Measurements from ENCODE around the gene TIMP2. TPM values are rescaled to one million over a fixed set of nuclear protein-coding genes. Genes with fewer than 3 reads are reported as not detected.

Gene TIMP2
- total RNA-seq, 4 donors from 2014 or later = 172 to 315 (median 211) TPM

GRCh38 chr17:78919861-78920450 is 5.2 kb downstream of the TIMP2 start:
- no peaks in the 10 kb centered on the region for H3K36me3 ChIP-seq
- no peak overlapping the region for H3K4me3 ChIP-seq
- H3K4me1 ChIP-seq = peaks cover 0 to 96% (median 78%) of the 10 kb centered on the region in 3 donors
- no peaks in the 10 kb centered on the region for H3K27me3 ChIP-seq
- peak overlapping the region in 3 of 4 donors; percentile 98 to 100 (median 99) for H3K27ac ChIP-seq
- H3K9me3 ChIP-seq = no peaks in the 10 kb centered on the region
- ATAC-seq = no peak
- TF ChIP-seq POLR2AphosphoS5 (IDR thresholded peaks at IDR 0.05) (no peak), EP300 (IDR thresholded peaks at IDR 0.05) (no peak), POLR2A (IDR thresholded peaks at IDR 0.05) (no peak)
- TF ChIP-seq, protein P1, sequence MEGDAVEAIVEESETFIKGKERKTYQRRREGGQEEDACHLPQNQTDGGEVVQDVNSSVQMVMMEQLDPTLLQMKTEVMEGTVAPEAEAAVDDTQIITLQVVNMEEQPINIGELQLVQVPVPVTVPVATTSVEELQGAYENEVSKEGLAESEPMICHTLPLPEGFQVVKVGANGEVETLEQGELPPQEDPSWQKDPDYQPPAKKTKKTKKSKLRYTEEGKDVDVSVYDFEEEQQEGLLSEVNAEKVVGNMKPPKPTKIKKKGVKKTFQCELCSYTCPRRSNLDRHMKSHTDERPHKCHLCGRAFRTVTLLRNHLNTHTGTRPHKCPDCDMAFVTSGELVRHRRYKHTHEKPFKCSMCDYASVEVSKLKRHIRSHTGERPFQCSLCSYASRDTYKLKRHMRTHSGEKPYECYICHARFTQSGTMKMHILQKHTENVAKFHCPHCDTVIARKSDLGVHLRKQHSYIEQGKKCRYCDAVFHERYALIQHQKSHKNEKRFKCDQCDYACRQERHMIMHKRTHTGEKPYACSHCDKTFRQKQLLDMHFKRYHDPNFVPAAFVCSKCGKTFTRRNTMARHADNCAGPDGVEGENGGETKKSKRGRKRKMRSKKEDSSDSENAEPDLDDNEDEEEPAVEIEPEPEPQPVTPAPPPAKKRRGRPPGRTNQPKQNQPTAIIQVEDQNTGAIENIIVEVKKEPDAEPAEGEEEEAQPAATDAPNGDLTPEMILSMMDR (IDR thresholded peaks at IDR 0.05) = no peak
- 22 to 40% methylated on average over 4 to 14 of the region's 20 CpGs for WGBS, 2 donors (ENCODE audit: low coverage in 1 of 2)

DNA sequence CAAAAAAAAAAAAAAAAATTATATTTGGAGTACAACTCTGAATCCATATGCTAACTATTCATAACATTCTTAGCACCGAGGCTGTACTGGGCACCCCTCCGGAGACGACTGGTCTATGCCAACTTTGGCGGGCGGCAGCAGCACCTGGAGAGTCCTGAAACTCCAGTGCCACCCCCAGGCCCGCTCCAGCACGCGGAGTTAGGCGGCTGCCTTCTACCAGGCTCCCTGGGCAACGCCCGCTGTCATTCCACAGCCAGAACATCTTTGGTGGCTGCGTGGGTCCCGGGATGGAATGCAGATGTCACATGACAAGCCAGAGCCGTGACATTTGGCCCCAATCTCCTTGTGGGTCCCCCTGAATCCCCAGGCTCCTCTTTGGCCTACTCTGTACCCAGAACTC is 6.2 kb downstream of the TIMP2 start:
- Histone ChIP-seq H3K4me1 (peaks cover 0 to 100% (median 79%) of the 10 kb centered on the region in 3 donors), H3K4me3 (no peak overlapping the region), H3K27me3 (no peaks in the 10 kb centered on the region), H3K36me3 (no peaks in the 10 kb centered on the region), H3K9me3 (no peaks in the 10 kb centered on the region), H3K27ac (peak overlapping the region in 3 of 4 donors; percentile 66 to 100 (median 71))
- no peak for TF ChIP-seq POLR2AphosphoS5 (IDR thresholded peaks at IDR 0.05)
- no peak for TF ChIP-seq POLR2A (IDR thresholded peaks at IDR 0.05)
- no peak for TF ChIP-seq EP300 (IDR thresholded peaks at IDR 0.05)
- TF ChIP-seq, protein P1 (IDR thresholded peaks at IDR 0.05) = no peak
- ATAC-seq = no peak
- 0 to 45% methylated on average over 2 to 5 of the region's 14 CpGs for WGBS, 2 donors (ENCODE audit: low coverage in 1 of 2)

DNA sequence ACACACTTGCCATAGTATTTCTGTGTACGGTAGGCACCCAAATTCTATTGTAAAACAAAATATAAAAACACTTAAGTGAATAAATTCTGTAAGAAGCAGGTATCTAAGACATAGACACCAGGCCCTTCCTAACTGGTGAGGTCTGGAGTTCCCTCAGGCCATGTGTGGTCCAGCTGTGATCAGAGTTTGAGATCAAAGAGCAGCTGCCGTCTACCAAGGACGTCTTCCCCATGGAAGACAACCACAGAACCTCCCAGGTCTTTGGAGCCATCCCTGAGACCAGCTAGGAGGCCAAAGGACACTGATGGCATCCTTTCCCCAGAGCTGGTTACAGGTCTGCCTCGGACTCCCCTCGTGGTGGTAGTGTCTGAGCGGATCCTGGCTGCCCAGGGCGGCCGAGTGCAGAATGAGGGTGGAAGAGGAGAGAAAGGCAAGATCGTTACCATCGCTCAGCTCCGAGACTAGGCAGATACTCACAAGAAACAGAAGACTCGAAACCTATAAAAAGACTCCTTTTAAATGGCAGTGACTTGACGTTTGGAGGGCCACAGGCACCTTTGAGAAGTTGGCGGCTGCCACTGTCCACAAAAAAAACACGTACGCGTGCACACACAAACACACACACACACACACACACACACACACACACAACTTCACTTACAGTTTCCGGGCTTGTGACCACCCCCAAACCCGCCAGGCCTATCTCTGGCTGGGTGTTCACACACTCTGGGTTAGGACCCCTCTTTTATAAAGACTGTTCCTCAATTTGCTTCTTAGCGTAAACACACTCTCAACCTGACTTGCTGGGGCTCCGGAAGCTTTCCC is 7.5 kb downstream of the TIMP2 start:
- 41 to 62% methylated on average over 6 to 14 of the region's 21 CpGs for WGBS, 2 donors (ENCODE audit: low coverage in 1 of 2)
- Histone ChIP-seq H3K9me3 (no peaks in the 10 kb centered on the region), H3K27ac (peak overlapping the region in 3 of 4 donors; percentile 66 to 100 (median 71)), H3K27me3 (no peaks in the 10 kb centered on the region), H3K4me1 (peaks cover 0 to 100% (median 70%) of the 10 kb centered on the region in 3 donors), H3K36me3 (no peaks in the 10 kb centered on the region), H3K4me3 (no peak overlapping the region)
- ATAC-seq = no peak
- TF ChIP-seq POLR2AphosphoS5 (IDR thresholded peaks at IDR 0.05) (no peak), EP300 (IDR thresholded peaks at IDR 0.05) (no peak), POLR2A (IDR thresholded peaks at IDR 0.05) (no peak)
- TF ChIP-seq, protein P1 (IDR thresholded peaks at IDR 0.05) = no peak

DNA sequence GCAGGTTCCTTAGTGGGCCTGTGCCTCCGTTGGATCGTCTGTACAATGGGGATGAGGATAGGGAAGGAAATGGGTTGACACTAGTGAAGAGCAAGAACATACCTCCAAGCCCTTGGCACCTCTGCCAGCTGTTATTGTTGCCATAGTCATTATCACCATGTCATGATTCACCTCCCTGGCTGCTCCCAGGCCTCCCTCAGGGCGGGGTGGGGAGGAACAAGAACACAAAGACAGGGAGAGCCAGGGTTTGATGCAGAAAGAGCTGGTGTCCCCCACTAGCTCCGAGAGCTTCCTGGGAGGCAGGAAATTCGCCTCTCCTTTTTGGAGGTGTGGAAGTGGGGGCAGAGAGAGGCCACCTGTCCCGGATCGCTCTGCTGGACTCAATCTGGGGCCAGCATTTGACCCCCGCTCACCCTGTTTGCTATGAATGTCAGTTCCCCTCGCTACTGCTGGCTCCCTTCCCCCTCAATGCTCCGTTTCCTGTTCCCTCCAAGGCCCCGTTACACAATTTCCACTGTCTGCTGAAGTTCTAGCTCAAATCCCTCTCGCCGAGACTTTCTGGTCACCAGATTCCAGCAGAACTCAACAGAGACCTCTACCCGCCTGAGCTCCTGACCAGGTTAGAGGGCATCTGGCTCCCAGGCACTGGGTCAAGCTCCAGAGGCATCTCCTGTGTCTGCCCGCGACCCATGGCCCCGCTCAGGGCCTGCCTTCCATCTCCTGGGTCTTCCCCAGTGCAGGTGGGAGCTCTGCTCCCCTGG is 9.1 kb downstream of the TIMP2 start:
- Histone ChIP-seq H3K4me3 (peak overlapping the region in 1 of 2 donors; percentile 22), H3K27ac (peak overlapping the region; percentile 24 to 86 (median 83)), H3K27me3 (no peaks in the 10 kb centered on the region), H3K36me3 (no peaks in the 10 kb centered on the region), H3K4me1 (peaks cover 0 to 100% (median 59%) of the 10 kb centered on the region in 3 donors), H3K9me3 (no peaks in the 10 kb centered on the region)
- TF ChIP-seq EP300 (IDR thresholded peaks at IDR 0.05) (no peak), POLR2AphosphoS5 (IDR thresholded peaks at IDR 0.05) (peak; percentile 26)
- 0 to 30% methylated on average over 2 to 8 of the region's 17 CpGs for WGBS, 2 donors (ENCODE audit: low coverage in 1 of 2)
- ATAC-seq = peak; percentile 75

DNA sequence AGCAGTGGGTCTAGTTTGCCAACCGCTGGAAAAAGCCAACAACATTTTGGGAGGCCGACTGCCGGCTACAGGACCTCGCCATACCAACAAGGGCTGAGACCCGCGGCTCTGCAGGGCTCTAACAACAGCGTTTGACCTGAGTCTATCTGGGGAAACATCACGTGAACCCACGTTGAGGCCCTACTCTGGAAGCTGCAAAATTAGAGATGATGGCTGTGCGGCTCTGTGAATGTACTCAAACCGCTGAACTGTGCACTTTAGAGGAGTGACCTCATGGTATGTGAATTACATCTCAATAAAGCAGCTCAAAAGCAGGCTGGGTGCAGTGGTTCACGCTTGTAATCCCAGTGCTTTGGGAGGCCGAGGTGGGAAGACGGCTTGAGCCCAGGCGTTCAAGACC is 12.1 kb downstream of the TIMP2 start:
- peaks cover 0 to 100% (median 48%) of the 10 kb centered on the region in 3 donors for H3K4me1 ChIP-seq
- peak overlapping the region in 1 of 4 donors; percentile 84 for H3K27ac ChIP-seq

More for the DNA sequence above, 12.1 kb downstream of the TIMP2 start:
- 84 to 90% methylated on average over 4 to 12 of the region's 15 CpGs for WGBS, 2 donors (ENCODE audit: low coverage in 1 of 2)
- Histone ChIP-seq H3K27me3 (no peaks in the 10 kb centered on the region), H3K36me3 (no peaks in the 10 kb centered on the region), H3K4me3 (no peak overlapping the region), H3K9me3 (no peaks in the 10 kb centered on the region)
- TF ChIP-seq POLR2AphosphoS5 (IDR thresholded peaks at IDR 0.05) (no peak), EP300 (IDR thresholded peaks at IDR 0.05) (no peak), POLR2A (IDR thresholded peaks at IDR 0.05) (no peak)
- TF ChIP-seq, protein P1 (IDR thresholded peaks at IDR 0.05) = no peak
- no peak for ATAC-seq

Measured in gastroesophageal sphincter (tissue), 4 donors.